ENCODE results near the gene RGS6. TPM values are rescaled to one million over a fixed set of nuclear protein-coding genes. Genes with fewer than 3 reads are reported as not detected.

Gene RGS6
- polyA plus RNA-seq, 1 donor = 7.6 TPM

- DNase-seq = no peak
Measured at GRCh38 chr14:72595152-72595862, 663.1 kb downstream of the RGS6 start.

DNA sequence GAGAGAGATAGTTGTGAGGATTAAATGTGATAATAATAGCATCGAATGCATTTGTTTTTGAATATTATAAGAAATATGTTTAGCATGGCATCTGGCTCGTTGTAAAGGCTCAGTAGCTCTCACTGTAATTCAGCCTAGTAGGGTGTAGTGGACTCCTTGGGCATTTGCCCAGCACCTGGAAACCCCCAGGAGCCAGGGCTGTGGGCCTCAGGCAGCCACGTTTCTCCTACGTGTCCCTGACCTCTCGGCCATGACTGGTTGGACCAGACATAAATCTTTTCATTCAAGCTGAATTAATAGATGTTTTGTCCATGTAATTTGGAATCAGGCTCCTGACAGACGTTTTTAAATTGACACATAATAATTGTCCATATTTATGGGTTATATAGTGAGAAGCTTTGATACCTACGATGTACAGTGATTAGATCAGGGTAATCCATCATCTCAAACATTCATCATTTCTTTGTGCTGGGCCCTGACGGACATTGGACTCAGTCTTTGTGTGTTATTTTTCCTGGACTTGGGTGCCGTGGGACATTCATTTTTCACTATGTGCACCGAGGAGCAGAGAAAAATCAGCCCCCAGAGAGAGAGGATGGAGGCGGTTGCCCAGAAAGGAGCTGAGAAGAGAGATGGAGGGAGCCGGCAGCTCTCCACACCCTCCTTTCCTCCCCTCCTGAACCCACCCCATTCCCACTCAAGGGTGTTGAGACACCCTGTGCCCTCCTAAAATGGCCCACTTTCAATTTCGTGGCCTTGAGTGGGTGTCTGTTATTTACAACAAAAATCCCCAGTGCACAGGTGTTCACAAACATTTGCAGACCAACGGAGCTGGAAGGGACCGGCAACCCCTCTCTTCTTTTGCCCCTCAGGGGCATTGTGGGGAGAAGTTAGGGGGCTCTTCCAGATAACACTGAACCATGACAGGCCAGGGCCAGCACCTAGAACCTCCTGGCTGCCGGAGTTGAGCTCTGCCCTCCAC, 665.3 kb downstream of the RGS6 start:
- DNase-seq = no peak

DNA sequence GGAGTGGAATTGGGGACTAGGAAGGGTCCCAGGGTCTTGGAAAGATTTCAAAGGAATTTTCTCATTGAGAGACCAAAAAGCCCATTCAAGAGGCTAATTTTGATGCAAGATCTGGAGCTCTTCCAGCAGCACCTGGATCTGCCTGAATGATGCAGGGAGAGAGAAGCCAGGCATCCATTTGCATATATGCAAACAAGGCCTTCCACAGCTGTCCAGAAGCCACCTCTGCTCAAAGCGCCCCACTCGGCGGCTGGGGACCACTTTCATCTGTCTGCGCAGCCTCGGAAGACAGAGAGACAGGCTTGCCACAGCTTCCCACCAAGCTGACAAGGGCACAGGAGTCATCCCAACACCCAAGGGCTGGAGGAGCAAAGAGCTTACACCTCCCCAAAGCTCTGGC, 666.1 kb downstream of the RGS6 start:
- no peak for DNase-seq

GRCh38 chr14:72599579-72600470, 667.6 kb downstream of the RGS6 start:
- DNase-seq = no peak

GRCh38 chr14:72600551-72601330, 668.5 kb downstream of the RGS6 start:
- no peak for DNase-seq

- DNase-seq = no peak
Measured at GRCh38 chr14:72603639-72604038, 671.4 kb downstream of the RGS6 start.

- DNase-seq = no peak
Measured at GRCh38 chr14:72604133-72604532, 671.9 kb downstream of the RGS6 start.

GRCh38 chr14:72605096-72605920, 673.1 kb downstream of the RGS6 start:
- DNase-seq = no peak

DNA sequence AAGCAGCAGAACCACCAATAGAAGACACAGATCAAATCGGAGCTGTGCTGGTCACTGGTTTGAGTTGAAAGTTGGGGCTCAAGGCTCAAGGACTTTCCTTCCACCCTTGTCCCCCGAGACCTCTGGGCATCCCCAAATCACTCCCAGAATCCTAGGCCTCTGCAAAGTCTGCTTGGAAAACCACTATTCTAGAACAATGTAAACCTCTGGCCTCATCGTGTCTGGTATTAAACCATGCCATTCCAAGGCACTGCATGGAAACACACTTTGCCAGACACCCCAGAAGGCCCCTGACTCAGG, 673.6 kb downstream of the RGS6 start:
- DNase-seq = no peak

DNA sequence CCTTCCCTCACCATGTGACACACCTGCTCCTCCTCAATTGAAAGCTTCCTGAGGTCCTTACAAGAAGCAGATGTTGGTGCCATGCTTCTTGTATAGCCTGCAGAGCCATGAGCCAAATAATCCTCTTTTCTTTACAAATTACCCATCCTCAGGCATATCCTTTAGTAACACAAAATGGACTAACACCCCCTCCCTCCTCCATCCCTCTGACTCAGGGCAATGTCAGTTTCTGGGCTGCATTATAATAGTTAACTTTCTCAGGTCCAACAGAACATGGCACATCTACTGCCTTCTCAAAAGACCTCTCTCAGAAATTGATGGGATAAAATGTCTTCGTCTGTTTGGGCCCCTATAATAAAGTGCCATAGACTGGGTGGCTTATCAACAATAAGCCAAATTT, 674.6 kb downstream of the RGS6 start:
- DNase-seq = no peak

DNA sequence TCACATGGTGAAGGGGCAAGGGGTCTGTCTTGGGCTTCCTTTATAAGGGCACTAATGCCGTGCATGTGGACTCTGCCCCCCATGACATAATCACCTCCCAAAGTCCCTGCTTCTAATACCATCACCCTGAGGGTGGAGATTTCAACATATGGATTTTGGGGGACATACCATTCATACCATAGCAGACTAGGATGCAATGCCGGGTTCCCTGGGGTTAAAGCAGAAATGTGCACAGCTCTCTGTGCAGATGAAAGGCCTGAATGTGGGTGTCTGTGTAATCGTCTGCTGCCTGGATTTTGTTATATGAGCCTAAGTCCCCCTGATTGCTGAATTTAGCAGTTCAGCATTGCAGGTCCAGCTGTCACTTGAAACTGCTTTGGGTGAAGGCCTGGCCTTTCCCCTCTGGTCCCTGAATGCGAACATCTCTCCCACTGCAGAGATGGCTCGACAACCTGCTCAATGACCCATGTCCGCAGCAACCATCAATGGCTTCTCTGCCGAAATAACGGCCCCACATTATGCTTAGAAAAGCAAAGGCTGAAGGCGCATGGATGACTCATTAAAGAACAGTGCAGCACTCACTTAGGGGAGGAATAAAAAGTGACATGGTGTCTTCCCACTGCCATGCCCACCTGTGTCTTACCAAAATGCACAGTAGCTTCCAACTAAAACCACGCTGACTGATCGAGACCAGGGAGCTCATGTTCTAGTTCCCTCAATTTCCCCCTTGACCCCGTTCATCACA, 675.3 kb downstream of the RGS6 start:
- no peak for DNase-seq

- DNase-seq = no peak
Measured at GRCh38 chr14:72608391-72609204, 676.4 kb downstream of the RGS6 start.

- no peak for DNase-seq
Measured at GRCh38 chr14:72609205-72609916, 677.1 kb downstream of the RGS6 start.

- no peak for DNase-seq
Measured at GRCh38 chr14:72610096-72610830, 678.0 kb downstream of the RGS6 start.

GRCh38 chr14:72610831-72611200, 678.6 kb downstream of the RGS6 start:
- no peak for DNase-seq

GRCh38 chr14:72611506-72611905, 679.3 kb downstream of the RGS6 start:
- DNase-seq = no peak

DNA sequence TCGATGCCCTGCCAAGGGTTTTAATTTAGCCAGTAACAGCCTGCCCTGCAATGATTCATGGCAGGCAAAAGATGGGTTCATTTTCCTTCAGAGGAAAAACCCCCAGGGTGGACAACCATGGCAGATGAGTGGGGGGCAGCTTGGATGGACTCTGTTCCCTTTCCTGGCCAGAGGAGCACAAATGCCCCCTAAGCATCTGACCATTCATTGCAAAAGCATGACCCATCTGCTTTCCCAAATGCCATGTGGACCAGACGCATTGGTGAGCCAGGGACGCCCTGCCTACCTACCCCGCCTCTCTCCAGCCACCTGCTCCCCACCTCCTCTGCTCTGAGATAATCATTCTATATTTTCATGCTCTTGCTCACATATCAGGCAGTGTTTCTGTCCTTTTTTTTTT, 679.8 kb downstream of the RGS6 start:
- DNase-seq = no peak

Data from hindlimb muscle (tissue), 1 donor.